T-helper 17 cell (primary cell): ENCODE data around the gene EFNB2. TPM values are rescaled to one million over a fixed set of nuclear protein-coding genes. Genes with fewer than 3 reads are reported as not detected.

Experiments
- ATAC-seq: fragments of 150-1000 bp; cut with Tn5 transposase; 2 replicates; pipeline ENCODE4 v1.10.0; 2021; ENCODE audit warnings: mild to moderate bottlenecking, moderate library complexity
- DNase-seq, 3 donors: peaks; one replicate each; pipeline versions ENCODE4 v3.0.0 to v3.0.0-alpha.2; 2020 to 2021
- H3K9me3 ChIP-seq: one replicate; pipeline ENCODE4 v1.7.0; 2013; ENCODE audit warnings: low read length, mild to moderate bottlenecking; ENCODE audit not compliant: control insufficient read depth, poor library complexity, severe bottlenecking
- H3K27ac Mint-ChIP-seq: one replicate; pipeline ENCODE4 v1.8.0; 2022; ENCODE audit warnings: mild to moderate bottlenecking, moderate library complexity, mixed read lengths
- H3K27me3 Mint-ChIP-seq: one replicate; pipeline ENCODE4 v1.8.0; 2022; ENCODE audit warnings: mixed read lengths
- H3K36me3 Mint-ChIP-seq: one replicate; pipeline ENCODE4 v1.8.0; 2022; ENCODE audit warnings: low read depth, mixed read lengths
- H3K4me1 Mint-ChIP-seq: one replicate; pipeline ENCODE4 v1.8.0; 2022; ENCODE audit warnings: mild to moderate bottlenecking, mixed read lengths
- H3K4me3 Mint-ChIP-seq: one replicate; pipeline ENCODE4 v1.8.0; 2022; ENCODE audit warnings: mild to moderate bottlenecking, moderate library complexity, mixed read lengths
- total RNA-seq, 4 donors: library from RNA in 2 of 4; stranded (reverse) in 2 of 4; gene quantifications; one replicate each; pipeline ENCODE4 v1.2.3 and lab custom pipeline; 2022 to 2026

Gene EFNB2
- total RNA-seq, 2 donors from 2014 or later, result 0.35 to 0.37 TPM

DNA sequence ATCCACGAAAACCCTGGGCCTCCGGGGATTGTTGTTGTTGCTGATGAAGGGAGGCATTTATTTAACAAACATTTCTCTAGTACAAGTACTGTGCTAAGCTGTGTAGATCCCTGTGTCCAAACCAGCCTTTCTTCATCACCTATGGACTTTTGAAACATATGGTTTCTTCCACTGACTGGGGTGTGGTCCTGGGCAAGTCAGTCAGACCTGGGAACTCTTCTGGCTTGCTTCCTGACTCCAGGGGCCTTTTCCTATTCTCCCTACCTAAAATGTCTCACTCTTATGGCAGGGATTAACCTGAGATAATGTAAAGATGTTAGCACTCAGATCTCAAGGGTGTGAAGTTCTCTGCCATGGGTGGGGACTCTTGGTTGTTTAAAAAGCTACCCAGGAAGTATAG is 46.8 kb downstream of the EFNB2 start:
- H3K9me3 ChIP-seq, result no peaks in the 10 kb centered on the region
- Mint-ChIP-seq H3K27me3 (peaks cover 72% of the 10 kb centered on the region), H3K4me3 (no peak overlapping the region), H3K27ac (no peak overlapping the region), H3K36me3 (peaks cover 3% of the 10 kb centered on the region), H3K4me1 (peaks cover 17% of the 10 kb centered on the region)
- DNase-seq (no peak), ATAC-seq (no peak)

DNA sequence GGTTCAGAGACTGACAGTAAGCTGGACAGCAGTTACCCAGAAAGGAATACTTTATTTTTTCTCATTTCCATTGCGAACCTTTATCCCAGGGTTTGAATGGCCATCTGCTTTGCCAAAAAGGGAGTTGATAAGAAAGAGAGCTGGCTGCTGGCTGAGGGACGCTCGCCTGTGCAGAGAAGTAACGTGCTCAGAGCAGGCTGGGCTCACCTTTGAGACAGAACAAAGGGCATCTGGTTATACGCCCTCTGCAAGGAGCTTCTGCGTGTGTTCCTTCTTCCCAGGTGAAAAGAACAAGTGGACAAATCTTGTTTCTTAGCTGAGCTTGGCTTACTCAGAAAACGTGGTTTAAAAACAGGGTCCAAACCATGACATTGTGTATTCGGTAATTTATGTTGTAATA is 47.4 kb downstream of the EFNB2 start:
- peaks cover 3% of the 10 kb centered on the region for H3K36me3 Mint-ChIP-seq
- peaks cover 72% of the 10 kb centered on the region for H3K27me3 Mint-ChIP-seq
- peaks cover 11% of the 10 kb centered on the region for H3K4me1 Mint-ChIP-seq
- no peak overlapping the region for H3K4me3 Mint-ChIP-seq
- H3K9me3 ChIP-seq, result no peaks in the 10 kb centered on the region
- DNase-seq (no peak), ATAC-seq (no peak)
- H3K27ac Mint-ChIP-seq, result no peak overlapping the region

DNA sequence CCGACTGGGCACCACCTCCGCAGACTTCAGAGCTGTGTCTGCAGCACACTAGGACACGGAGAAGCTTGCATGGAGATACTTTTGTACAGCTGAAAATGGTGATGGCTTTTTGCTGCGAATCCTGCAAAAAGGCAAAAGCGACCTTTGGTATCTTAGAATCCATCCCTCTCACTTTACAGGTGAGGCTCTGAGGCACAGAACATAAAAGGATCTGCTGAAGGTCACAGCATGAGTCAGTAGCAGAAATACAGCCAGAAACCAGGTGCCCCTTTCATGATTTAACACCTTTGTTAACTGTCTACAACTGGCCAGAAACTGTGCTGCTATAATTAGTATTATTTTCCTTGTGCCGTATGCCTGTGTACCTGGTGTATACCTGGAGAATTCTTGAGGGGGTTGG is 48.3 kb downstream of the EFNB2 start:
- ATAC-seq, result no peak
- H3K27me3 Mint-ChIP-seq, result peaks cover 67% of the 10 kb centered on the region

DNA sequence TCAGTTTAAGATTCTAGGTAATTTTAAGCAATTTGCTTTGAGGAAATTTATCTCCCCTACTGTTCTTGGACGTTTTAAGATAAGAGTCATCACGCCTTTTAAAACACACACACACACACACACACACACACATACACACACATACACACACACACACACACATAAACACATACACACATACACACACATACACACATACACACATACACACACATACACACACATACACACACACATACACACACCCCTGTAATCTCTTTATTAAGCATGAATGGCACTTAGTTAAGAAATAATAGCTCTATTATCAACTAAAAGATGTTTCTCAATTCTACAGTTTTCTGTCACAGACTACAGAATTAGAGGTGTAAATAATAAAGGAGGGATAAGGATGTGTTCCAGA is 49.2 kb downstream of the EFNB2 start:
- Mint-ChIP-seq H3K4me3 (no peak overlapping the region), H3K4me1 (peaks cover 9% of the 10 kb centered on the region), H3K27ac (no peak overlapping the region), H3K27me3 (peaks cover 60% of the 10 kb centered on the region), H3K36me3 (peaks cover 3% of the 10 kb centered on the region)
- no peak for DNase-seq
- H3K9me3 ChIP-seq, result no peaks in the 10 kb centered on the region
- ATAC-seq, result no peak

More for the DNA sequence above, 48.3 kb downstream of the EFNB2 start:
- Mint-ChIP-seq H3K4me3 (no peak overlapping the region), H3K36me3 (peaks cover 3% of the 10 kb centered on the region), H3K4me1 (peaks cover 11% of the 10 kb centered on the region), H3K27ac (no peak overlapping the region)
- H3K9me3 ChIP-seq, result no peaks in the 10 kb centered on the region
- no peak for DNase-seq

DNA sequence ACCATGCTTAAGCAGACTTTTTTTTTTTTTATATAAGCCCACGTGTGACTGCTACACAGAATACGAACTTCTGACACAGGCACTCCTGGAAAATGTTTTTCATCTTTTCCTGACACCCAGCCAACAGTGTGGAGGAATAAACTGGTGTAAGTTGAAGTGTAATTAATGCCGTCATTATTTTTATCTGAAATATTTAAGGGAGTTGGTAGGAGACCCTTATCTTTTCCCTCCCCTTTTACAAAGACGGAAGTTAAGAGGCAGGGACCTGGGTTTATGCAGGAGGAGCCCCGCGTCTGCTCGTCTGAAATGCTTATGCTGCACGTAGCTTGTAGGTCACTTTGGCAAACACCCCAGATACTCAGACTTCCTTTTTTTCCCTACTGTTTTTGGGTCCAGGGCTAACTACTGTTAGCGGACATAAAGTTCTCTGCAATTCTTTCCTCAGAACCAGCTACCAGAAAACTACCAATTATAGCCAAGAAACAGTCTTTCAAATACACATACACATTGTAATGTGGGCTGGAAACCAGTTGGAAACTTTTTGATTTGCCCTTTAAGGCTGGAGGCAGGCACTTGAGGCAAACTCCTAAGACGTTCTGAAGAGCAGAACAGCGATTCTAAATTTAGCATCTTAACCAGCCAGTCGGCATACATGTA is 50.8 kb downstream of the EFNB2 start:
- H3K27ac Mint-ChIP-seq, result no peak overlapping the region
- no peaks in the 10 kb centered on the region for H3K9me3 ChIP-seq
- H3K36me3 Mint-ChIP-seq, result peaks cover 3% of the 10 kb centered on the region
- peaks cover 2% of the 10 kb centered on the region for H3K4me1 Mint-ChIP-seq
- ATAC-seq (no peak), DNase-seq (no peak)
- H3K4me3 Mint-ChIP-seq, result no peak overlapping the region
- peaks cover 74% of the 10 kb centered on the region for H3K27me3 Mint-ChIP-seq

DNA sequence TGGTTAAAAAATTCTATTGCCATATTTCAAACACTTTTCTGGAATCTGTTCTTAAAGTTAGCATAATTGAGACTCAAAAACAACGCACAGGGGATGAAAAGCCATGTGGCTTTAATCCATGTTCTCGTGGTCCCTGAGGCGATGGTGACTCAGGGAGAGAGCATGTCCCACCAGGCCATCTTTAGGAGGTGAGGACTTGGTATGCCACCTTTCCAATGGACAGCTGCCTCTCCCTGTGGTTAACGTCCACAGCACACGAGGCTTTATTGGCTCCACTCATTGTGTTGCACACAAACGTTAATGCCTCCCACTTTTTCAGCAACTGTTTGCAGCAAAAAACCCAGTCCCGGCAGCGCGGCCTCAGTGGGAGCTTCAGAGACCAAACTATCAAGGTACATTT is 51.4 kb downstream of the EFNB2 start:
- Mint-ChIP-seq H3K36me3 (no peaks in the 10 kb centered on the region), H3K4me1 (no peaks in the 10 kb centered on the region), H3K27me3 (peaks cover 74% of the 10 kb centered on the region), H3K4me3 (no peak overlapping the region), H3K27ac (no peak overlapping the region)
- no peak for DNase-seq
- H3K9me3 ChIP-seq, result no peaks in the 10 kb centered on the region
- ATAC-seq, result no peak

DNA sequence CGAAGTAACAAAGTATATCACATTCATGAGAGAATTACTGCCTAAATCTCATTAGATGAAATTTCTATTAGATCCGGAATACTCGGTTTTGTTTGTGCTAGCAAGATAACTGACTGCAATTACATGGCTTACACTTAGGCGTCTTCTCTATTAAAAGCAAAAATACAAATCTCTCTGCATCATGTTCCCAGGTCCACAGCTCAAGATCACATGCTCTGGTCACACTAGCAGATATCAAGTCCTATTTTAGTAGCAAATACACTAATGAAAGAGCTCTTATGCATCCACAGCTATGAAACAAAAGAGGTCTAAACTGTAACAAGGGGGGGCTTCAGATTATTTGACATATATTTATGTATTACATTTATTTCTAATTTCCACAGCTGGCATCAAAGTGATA is 53.5 kb downstream of the EFNB2 start:
- no peaks in the 10 kb centered on the region for H3K4me1 Mint-ChIP-seq
- ATAC-seq (no peak), DNase-seq (no peak)
- H3K4me3 Mint-ChIP-seq, result no peak overlapping the region
- no peaks in the 10 kb centered on the region for H3K9me3 ChIP-seq
- H3K27ac Mint-ChIP-seq, result no peak overlapping the region
- no peaks in the 10 kb centered on the region for H3K36me3 Mint-ChIP-seq
- peaks cover 78% of the 10 kb centered on the region for H3K27me3 Mint-ChIP-seq

DNA sequence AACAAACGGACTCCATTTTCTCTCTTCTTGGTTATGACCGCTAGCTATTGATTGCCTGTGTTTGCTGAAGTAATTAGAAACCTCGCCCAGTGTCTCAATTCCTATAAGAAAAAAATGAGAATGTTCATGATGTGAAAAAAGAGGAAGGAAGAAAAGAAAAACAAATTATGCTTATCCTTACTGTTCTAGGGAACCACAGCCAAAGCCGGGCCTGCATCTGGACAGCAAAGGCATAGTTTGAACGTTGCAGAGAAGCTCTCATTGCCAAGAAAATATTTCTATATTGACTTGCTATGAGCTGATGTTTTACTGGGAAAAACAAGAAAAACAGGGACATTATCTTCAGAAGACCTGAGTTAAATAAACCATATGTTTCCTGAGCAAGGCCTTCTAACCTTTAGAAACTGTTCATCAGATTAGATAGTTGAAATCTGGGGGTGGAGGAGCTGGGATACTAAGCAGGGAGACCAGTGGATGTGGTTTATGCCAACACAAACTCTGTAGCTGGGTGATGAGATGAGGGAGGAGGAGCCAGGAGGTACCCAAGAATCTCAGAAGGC is 55.0 kb downstream of the EFNB2 start:
- no peaks in the 10 kb centered on the region for H3K9me3 ChIP-seq
- no peaks in the 10 kb centered on the region for H3K36me3 Mint-ChIP-seq
- ATAC-seq (no peak), DNase-seq (no peak)
- H3K4me3 Mint-ChIP-seq, result no peak overlapping the region
- peaks cover 79% of the 10 kb centered on the region for H3K27me3 Mint-ChIP-seq
- H3K27ac Mint-ChIP-seq, result no peak overlapping the region
- no peaks in the 10 kb centered on the region for H3K4me1 Mint-ChIP-seq

DNA sequence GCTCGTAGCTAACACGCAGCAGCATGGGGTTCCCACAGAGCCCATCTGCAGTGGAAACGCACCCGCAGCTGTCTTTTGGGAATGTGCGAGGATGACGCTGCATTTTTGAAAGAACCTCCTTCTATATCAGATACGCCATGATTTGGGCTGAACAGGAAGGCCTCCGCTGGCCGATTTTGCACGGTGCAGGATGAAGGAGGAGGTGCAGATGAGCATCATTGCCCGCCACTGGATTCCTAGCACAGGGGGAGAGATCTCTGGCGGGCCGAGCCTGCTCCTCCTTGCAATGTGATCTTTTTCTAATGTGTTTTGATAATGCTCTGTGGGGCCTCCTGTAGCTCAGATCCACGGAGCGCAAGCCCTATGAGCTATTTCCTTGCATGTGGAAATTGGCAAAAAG is 55.5 kb downstream of the EFNB2 start:
- DNase-seq (no peak), ATAC-seq (no peak)
- Mint-ChIP-seq H3K4me3 (no peak overlapping the region), H3K27me3 (peaks cover 77% of the 10 kb centered on the region), H3K27ac (no peak overlapping the region), H3K36me3 (no peaks in the 10 kb centered on the region), H3K4me1 (no peaks in the 10 kb centered on the region)
- no peaks in the 10 kb centered on the region for H3K9me3 ChIP-seq

DNA sequence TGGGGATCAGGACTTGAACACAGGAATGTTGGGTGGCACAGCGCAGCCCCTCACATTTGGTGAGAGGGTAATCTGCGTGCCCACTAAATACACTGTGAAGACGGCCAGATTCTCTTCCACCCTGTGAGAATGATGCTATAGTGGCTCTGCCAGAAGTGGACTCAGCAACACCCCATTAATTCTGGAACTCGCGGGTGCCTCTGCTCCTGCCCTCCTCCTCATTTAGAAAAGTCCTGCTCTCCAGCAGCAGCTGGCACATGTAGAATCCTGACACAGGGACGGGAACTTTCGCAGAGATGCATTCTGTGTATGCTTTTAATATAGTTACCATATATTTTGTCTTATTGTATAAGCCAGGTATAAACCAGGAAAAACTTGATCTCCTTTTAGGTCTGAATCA is 57.3 kb downstream of the EFNB2 start:
- no peaks in the 10 kb centered on the region for H3K9me3 ChIP-seq
- H3K4me1 Mint-ChIP-seq, result no peaks in the 10 kb centered on the region
- no peaks in the 10 kb centered on the region for H3K36me3 Mint-ChIP-seq
- H3K27ac Mint-ChIP-seq, result no peak overlapping the region
- peaks cover 65% of the 10 kb centered on the region for H3K27me3 Mint-ChIP-seq
- no peak for ATAC-seq
- no peak for DNase-seq
- H3K4me3 Mint-ChIP-seq, result no peak overlapping the region

DNA sequence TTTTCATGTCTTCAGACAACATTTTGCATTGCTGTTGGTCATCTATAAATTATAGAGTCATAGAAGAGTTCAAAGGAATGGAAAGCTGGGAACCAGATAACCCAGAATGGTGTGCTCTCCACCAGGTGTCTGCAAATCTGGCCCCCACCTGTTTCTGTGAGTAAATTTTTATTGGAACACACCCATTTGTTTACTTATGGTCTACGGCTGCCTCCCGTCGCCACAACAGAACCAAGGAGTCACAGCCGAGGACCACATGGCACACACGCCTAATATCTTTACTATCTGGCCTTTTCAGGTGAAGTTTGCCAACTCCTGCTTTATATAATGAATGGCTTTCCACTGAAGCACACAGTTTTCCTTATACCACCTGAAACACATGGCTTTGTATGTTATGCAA is 58.2 kb downstream of the EFNB2 start:
- Mint-ChIP-seq H3K4me3 (no peak overlapping the region), H3K27me3 (peaks cover 69% of the 10 kb centered on the region), H3K27ac (no peak overlapping the region), H3K4me1 (peaks cover under 1% of the 10 kb centered on the region), H3K36me3 (no peaks in the 10 kb centered on the region)
- no peaks in the 10 kb centered on the region for H3K9me3 ChIP-seq
- no peak for ATAC-seq
- no peak for DNase-seq

DNA sequence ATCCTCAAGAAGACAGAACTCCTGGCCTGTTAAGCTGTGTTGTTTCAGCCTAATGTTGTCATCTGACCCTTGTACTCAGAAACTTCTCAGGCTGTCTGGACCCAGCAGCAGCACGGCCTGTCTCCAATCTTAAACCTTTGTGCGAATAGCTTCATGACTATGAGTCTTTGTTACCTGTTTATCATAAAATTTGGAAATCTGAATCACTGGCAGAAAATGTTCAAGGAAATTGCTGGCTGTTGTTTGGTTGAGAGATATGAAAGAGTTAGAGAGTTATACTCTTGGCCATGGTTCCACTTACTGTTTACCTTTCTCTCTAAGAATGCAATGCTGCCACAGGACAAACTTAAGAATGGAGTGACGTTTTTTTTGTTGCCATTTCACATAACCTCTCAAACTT is 59.6 kb downstream of the EFNB2 start:
- no peaks in the 10 kb centered on the region for H3K9me3 ChIP-seq
- H3K27me3 Mint-ChIP-seq, result peaks cover 76% of the 10 kb centered on the region
- H3K36me3 Mint-ChIP-seq, result no peaks in the 10 kb centered on the region
- H3K4me3 Mint-ChIP-seq, result no peak overlapping the region
- DNase-seq (no peak), ATAC-seq (no peak)
- no peak overlapping the region for H3K27ac Mint-ChIP-seq
- H3K4me1 Mint-ChIP-seq, result peaks cover 2% of the 10 kb centered on the region

DNA sequence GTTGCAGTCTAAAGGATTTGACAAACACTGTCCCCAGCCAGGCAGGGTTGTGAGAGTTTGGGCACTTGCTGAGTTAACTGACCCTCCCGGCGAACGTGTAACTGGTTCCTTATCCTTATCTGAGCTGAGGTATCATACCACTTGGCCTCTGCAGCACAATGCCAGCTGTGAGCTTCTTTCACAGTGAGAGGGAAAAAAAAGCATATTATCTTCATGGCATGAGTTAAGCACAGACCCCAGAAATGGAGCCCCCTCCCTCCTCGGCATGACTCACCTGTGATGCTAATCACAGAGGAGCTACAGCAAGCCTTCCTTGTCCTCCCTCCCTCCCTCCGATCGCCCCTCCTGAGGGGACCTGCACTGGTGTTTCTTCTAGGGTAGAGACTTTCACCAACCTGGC is 60.5 kb downstream of the EFNB2 start:
- ATAC-seq, result no peak
- Mint-ChIP-seq H3K27me3 (peaks cover 67% of the 10 kb centered on the region), H3K36me3 (no peaks in the 10 kb centered on the region), H3K4me3 (no peak overlapping the region), H3K4me1 (peaks cover 2% of the 10 kb centered on the region), H3K27ac (no peak overlapping the region)
- H3K9me3 ChIP-seq, result no peaks in the 10 kb centered on the region
- no peak for DNase-seq

DNA sequence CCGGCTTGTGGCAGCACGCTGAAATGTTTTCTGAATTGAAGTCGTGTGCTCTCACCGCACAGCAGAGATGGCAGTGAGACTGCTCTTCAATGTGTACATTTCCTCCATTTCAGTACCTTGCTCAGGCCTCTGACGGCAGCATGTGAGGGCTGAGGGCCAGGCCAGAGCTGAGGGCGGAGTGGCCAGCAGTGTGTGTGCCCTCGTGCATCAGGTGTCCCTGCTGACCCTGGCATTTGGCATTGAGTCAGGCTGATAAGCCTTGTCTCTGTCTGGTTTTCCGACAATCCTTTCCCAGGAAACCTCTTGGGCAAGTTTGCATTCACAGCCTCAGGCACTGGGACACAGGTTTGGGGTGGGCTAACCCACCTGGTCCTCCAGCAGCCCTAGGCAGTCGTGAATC is 62.3 kb downstream of the EFNB2 start:
- H3K27ac Mint-ChIP-seq, result no peak overlapping the region
- H3K4me3 Mint-ChIP-seq, result no peak overlapping the region
- no peaks in the 10 kb centered on the region for H3K9me3 ChIP-seq
- ATAC-seq (no peak), DNase-seq (no peak)
- no peaks in the 10 kb centered on the region for H3K36me3 Mint-ChIP-seq
- H3K27me3 Mint-ChIP-seq, result peaks cover 59% of the 10 kb centered on the region
- H3K4me1 Mint-ChIP-seq, result peaks cover 2% of the 10 kb centered on the region
